Peyer's patch (tissue), 4 donors: Measurements from ENCODE around the gene APAF1. TPM values are rescaled to one million over a fixed set of nuclear protein-coding genes. Genes with fewer than 3 reads are reported as not detected.
"Not testable (repeated sequence)": the region's sequence is repeated elsewhere in the genome, so short reads cannot be mapped to it uniquely, and the experiment has no call there.

ENCODE experiments used
- DNase-seq, 3 donors: peaks; one replicate each; pipeline ENCODE4 v3.0.0-alpha.2; 2017 to 2019
- H3K27ac ChIP-seq, 4 donors: fragments of 200-600 bp; sonication (generic); one replicate each; pipeline ENCODE4 v1.5.1; 2016 to 2019
- H3K27me3 ChIP-seq, 2 donors: fragments of 200-600 bp; sonication (generic); one replicate each; pipeline ENCODE4 v1.5.1; 2019
- H3K36me3 ChIP-seq, 3 donors: fragments of 200-600 bp; sonication (generic); one replicate each; pipeline ENCODE4 v1.5.1; 2016 to 2019
- H3K4me1 ChIP-seq, 4 donors: fragments of 200-600 bp; sonication (generic); one replicate each; pipeline ENCODE4 v1.5.1; 2016 to 2019
- H3K4me3 ChIP-seq, 4 donors: fragments of 200-600 bp; sonication (generic); 1 replicate in 3 of 4; 2 replicates in 1 of 4; pipeline ENCODE4 v1.5.1; 2016 to 2019; ENCODE audit warnings: mild to moderate bottlenecking in 1 of 4
- H3K9me3 ChIP-seq, 4 donors: fragments of 200-600 bp; sonication (generic); one replicate each; pipeline ENCODE4 v1.5.1; 2016 to 2019; ENCODE audit warnings: mild to moderate bottlenecking in 1 of 4
- CTCF ChIP-seq, 6 experiments: fragments of 450-650 bp in 4 of 6; fragments of 200-600 bp in 2 of 6; sonication (generic) in 1 of 6; IDR thresholded peaks; one replicate each; pipeline ENCODE4 v1.5.1; 2017 to 2019; ENCODE audit warnings: antibody characterized with exemption in 6 of 6, mild to moderate bottlenecking in 3 of 6, moderate library complexity in 1 of 6
- POLR2A ChIP-seq, 2 donors: fragments of 450-650 bp; IDR thresholded peaks; one replicate each; pipeline ENCODE4 v1.5.1; 2017; ENCODE audit warnings: antibody characterized with exemption in 2 of 2, mild to moderate bottlenecking in 2 of 2, moderate library complexity in 2 of 2
- total RNA-seq, 4 donors: library from RNA; depleted of rRNA; stranded (reverse); fragments of >200 nt; gene quantifications; one replicate each; pipeline ENCODE4 v1.1.0, GENCODE V29; 2016

The APAF1 gene, protein sequence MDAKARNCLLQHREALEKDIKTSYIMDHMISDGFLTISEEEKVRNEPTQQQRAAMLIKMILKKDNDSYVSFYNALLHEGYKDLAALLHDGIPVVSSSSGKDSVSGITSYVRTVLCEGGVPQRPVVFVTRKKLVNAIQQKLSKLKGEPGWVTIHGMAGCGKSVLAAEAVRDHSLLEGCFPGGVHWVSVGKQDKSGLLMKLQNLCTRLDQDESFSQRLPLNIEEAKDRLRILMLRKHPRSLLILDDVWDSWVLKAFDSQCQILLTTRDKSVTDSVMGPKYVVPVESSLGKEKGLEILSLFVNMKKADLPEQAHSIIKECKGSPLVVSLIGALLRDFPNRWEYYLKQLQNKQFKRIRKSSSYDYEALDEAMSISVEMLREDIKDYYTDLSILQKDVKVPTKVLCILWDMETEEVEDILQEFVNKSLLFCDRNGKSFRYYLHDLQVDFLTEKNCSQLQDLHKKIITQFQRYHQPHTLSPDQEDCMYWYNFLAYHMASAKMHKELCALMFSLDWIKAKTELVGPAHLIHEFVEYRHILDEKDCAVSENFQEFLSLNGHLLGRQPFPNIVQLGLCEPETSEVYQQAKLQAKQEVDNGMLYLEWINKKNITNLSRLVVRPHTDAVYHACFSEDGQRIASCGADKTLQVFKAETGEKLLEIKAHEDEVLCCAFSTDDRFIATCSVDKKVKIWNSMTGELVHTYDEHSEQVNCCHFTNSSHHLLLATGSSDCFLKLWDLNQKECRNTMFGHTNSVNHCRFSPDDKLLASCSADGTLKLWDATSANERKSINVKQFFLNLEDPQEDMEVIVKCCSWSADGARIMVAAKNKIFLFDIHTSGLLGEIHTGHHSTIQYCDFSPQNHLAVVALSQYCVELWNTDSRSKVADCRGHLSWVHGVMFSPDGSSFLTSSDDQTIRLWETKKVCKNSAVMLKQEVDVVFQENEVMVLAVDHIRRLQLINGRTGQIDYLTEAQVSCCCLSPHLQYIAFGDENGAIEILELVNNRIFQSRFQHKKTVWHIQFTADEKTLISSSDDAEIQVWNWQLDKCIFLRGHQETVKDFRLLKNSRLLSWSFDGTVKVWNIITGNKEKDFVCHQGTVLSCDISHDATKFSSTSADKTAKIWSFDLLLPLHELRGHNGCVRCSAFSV (N-terminal part only)
- 10 to 100 TPM; 14.7 to 28.9 (median 22.7) TPM for total RNA-seq

DNA sequence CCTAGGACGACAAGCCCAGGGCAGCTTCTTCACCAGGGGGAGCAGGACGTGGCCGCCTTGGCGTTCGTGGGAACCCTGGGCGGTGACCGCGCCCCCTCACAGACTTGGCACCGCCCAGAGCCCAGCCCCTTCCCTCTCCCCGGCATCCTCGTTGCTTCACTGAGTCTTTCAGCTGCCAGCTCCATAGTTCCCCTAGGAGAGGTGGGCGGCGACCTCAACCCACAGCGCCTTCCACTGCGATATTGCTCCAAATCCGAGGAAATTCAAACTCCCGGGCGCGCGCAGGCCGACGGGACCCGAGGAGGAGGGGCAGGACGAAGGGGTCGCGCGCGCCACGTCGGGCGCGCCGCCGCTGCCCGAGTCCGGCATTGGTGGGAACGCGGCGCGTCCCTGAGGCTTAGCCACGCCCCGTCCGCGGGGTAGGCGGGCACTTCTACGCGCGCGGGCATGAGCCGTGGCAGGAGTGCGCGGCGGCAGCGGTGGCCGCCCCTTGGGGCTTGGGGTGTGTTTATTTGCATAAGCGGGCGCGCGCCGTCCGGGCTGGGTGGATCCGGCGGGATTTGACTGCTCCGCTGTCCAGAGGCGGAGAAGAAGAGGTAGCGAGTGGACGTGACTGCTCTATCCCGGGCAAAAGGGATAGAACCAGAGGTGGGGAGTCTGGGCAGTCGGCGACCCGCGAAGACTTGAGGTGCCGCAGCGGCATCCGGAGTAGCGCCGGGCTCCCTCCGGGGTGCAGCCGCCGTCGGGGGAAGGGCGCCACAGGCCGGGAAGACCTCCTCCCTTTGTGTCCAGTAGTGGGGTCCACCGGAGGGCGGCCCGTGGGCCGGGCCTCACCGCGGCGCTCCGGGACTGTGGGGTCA is at the start of gene APAF1, which contains the start of gene IKBIP:
Gene APAF1 (plus strand): TSS at position 579 of the 860 bp plus-strand sequence. CDS start 3,070 bp downstream, outside the sequence.
Gene IKBIP (minus strand): TSS at position 77 of the 860 bp plus-strand sequence. CDS start 87 bp downstream, outside the sequence.
- no peak for TF ChIP-seq CTCF (IDR thresholded peaks at IDR 0.05)
- TF ChIP-seq POLR2A (IDR thresholded peaks at IDR 0.05): peak; percentile 88 to 93
- Histone ChIP-seq H3K27me3 (no peaks in the 10 kb centered on the region), H3K36me3 (peaks cover 0 to 20% (median 0%) of the 10 kb centered on the region in 3 donors), H3K27ac (peak within 1 kb of the TSS; percentile 88 to 95 (median 90)), H3K9me3 (no peaks in the 10 kb centered on the region), H3K4me1 (peaks cover 0 to 11% (median 3%) of the 10 kb centered on the region in 4 donors), H3K4me3 (peak within 1 kb of the TSS; percentile 67 to 95 (median 83))
- peak; percentile 98 to 99 (median 99) for DNase-seq

- Histone ChIP-seq H3K4me1 (peaks cover 0 to 19% (median 2%) of the 10 kb centered on the region in 4 donors), H3K36me3 (peaks cover 0 to 68% (median 0%) of the 10 kb centered on the region in 3 donors)
- not testable (repeated sequence) for H3K9me3 ChIP-seq, H3K4me3 ChIP-seq, H3K27ac ChIP-seq, H3K27me3 ChIP-seq, DNase-seq
Observed at GRCh38 chr12:98597313-98597712, 47.8 kb upstream of the APAF1 start.

GRCh38 chr12:98601924-98602323 is 43.2 kb upstream of the APAF1 start:
- no peak overlapping the region for H3K27ac ChIP-seq
- H3K9me3 ChIP-seq: no peaks in the 10 kb centered on the region
- TF ChIP-seq POLR2A (IDR thresholded peaks at IDR 0.05): no peak
- no peak for TF ChIP-seq CTCF (IDR thresholded peaks at IDR 0.05)
- no peaks in the 10 kb centered on the region for H3K4me1 ChIP-seq
- no peaks in the 10 kb centered on the region for H3K27me3 ChIP-seq
- H3K4me3 ChIP-seq: no peak overlapping the region
- no peak for DNase-seq
- H3K36me3 ChIP-seq: peaks cover 0 to 78% (median 0%) of the 10 kb centered on the region in 3 donors

DNA sequence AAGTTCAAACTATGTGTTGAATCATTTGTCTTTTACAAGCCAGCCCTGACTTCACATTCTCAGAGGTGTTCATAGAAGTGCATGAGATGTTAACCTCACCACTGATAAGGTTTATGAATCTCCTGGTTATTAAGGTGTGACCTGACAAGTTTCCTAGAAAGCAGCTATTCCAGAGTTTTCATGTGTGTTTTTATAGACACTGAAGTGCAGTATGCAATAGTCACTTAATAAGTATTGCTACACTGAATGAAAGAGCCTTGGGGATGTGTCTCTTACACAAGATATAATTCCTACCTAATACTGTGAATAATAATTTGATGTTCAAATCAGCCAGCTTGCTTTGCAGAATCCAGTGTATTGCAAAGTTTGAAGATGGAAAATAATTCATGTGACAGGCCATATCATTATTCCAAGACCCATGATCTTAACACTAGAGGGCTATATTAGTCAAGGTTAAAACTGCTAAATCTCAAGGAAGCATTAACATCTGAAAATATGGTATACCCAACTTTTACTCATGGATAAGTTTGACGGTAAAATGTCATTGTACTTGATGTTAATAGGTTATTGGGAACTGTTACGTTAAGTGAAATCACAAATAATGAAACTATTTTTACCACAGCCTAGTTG is 38.6 kb upstream of the APAF1 start:
- Histone ChIP-seq H3K4me3 (no peak overlapping the region), H3K27ac (no peak overlapping the region), H3K4me1 (no peaks in the 10 kb centered on the region), H3K27me3 (no peaks in the 10 kb centered on the region), H3K36me3 (peaks cover 0 to 32% (median 0%) of the 10 kb centered on the region in 3 donors), H3K9me3 (no peaks in the 10 kb centered on the region)
- DNase-seq: no peak
- TF ChIP-seq CTCF (IDR thresholded peaks at IDR 0.05) (no peak), POLR2A (IDR thresholded peaks at IDR 0.05) (no peak)

GRCh38 chr12:98610596-98610995 is 34.5 kb upstream of the APAF1 start:
- no peaks in the 10 kb centered on the region for H3K9me3 ChIP-seq
- no peak for TF ChIP-seq POLR2A (IDR thresholded peaks at IDR 0.05)
- TF ChIP-seq CTCF (IDR thresholded peaks at IDR 0.05): no peak
- no peaks in the 10 kb centered on the region for H3K4me1 ChIP-seq
- no peak overlapping the region for H3K27ac ChIP-seq
- H3K27me3 ChIP-seq: no peaks in the 10 kb centered on the region
- no peak overlapping the region for H3K4me3 ChIP-seq
- no peak for DNase-seq
- no peaks in the 10 kb centered on the region for H3K36me3 ChIP-seq
